Tongue (tissue), 2 donors: Measurements from ENCODE around the gene NCOA6. TPM values are rescaled to one million over a fixed set of nuclear protein-coding genes. Genes with fewer than 3 reads are reported as not detected.
"Not testable (repeated sequence)": the region's sequence is repeated elsewhere in the genome, so short reads cannot be mapped to it uniquely, and the experiment has no call there.

Experiments used
- DNase-seq: peaks from one replicate; pipeline ENCODE4 v3.0.0-alpha.2; 2015
- total RNA-seq: library from RNA; depleted of rRNA; stranded (reverse); fragments of >200 nt; gene quantifications from one replicate; pipeline ENCODE4 v1.2.3, GENCODE V29; 2014

The NCOA6 gene
- total RNA-seq, 1 donor from 2014 or later, result 11.7 TPM

DNA sequence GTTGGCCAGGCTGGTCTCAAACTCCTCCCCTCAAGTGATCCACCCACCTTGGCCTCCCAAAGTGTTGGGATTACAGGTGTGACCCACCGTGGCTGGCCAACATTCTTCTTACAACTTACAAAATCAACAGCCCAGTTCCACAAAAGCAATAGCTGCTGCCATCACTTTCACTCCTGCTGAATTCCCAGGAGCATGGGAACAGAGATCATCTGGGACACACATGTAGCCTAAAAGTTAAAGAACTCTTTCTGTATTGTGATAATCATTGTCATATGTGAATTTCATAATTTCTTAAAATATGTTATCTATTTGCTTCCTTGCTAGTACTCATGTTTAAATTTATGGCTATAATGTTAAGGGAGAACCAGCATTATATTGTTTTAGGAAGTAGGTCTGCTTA is 51.7 kb downstream of the NCOA6 start:
- no peak for DNase-seq

DNA sequence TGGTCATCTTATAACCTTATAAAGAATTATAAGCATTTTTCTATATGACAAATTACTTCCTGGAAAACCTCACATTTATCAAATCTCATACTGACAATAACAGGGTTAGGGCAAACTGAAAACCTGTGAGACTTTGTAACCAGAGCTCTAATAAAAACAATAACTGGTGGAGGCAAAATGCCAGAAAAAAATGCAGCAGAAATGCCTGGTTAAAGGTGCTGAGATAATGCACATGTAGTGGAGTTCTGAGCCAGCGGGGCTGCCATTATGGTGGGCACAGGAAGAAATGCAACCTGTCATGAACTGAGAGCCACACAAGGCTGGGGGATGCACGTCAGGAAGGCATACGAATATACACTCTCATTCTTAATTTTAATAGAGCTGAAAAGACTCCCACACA is 53.0 kb downstream of the NCOA6 start:
- DNase-seq, result no peak

GRCh38 chr20:34771680-34772081 is 53.8 kb downstream of the NCOA6 start:
- no peak for DNase-seq

- no peak for DNase-seq
These were observed 57.4 kb downstream of the NCOA6 start for GRCh38 chr20:34768096-34768495.

DNA sequence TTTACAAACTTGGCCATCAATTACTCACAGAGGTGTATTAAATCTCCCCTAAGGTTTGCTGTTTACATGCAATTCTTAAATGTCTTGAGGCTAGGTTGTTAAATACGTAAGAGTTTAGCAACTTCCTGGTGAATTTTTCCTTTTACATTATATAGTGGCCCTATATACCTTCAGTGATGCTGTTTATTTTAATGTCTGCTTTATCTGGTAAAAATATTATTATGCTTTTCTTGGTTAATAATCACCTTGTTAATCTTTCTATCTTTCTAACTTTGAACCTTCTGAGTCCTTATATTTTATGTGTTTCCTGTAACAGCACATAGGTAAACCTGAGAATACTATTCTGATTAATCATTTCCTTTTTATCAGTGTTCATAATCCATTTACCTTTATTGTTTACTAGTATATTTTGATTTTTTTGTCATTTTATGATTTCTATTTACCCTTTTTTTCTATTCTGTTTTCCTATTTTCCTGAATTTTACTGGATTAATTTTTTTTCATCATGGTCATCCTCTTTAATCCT is 63.4 kb downstream of the NCOA6 start:
- DNase-seq, result no peak

DNA sequence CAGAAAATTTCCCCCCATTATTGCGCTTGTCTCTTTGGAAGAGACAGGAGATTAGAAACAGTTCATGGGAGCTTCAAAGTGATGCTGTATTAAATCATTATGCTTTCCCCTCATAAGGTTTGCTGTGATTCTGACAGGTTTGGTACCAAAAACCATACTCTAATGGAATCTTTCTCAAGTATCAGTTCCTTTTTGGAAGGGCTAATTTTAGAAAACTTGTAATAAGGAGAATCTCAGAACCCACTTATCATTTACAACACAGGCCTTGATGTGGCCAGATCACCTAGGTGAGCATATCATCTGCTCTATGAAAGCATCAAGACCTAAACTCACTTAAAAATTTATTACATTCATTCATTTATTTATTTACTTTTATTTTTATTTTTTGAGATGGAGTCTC is 70.1 kb downstream of the NCOA6 start:
- DNase-seq, result no peak

GRCh38 chr20:34754611-34755010 is 70.8 kb downstream of the NCOA6 start:
- no peak for DNase-seq

- no peak for DNase-seq
These were observed 71.6 kb downstream of the NCOA6 start for GRCh38 chr20:34753706-34754461.

DNA sequence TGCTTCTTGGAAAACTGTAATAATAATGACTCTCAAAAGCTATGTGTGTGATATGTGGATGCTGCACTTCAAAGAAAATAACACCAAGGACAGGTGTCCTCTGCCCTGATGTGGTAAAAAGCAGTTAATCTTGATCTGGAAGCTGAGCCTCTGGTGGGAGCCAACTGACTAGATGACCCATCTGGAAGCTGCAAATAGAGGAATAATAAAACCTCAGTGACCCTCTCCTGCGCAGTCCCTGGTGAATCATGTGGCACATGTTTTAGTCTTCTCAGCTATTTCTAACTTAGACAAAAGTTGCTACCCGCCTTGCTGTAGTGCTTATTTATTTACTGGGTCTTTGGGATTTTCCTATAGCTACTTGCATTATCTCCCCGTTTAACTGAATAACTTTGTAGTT is 74.0 kb downstream of the NCOA6 start:
- DNase-seq, result no peak

GRCh38 chr20:34750484-34750883 is 75.0 kb downstream of the NCOA6 start:
- DNase-seq, result no peak

- no peak for DNase-seq
These were observed 76.7 kb downstream of the NCOA6 start for GRCh38 chr20:34748709-34749108.

DNA sequence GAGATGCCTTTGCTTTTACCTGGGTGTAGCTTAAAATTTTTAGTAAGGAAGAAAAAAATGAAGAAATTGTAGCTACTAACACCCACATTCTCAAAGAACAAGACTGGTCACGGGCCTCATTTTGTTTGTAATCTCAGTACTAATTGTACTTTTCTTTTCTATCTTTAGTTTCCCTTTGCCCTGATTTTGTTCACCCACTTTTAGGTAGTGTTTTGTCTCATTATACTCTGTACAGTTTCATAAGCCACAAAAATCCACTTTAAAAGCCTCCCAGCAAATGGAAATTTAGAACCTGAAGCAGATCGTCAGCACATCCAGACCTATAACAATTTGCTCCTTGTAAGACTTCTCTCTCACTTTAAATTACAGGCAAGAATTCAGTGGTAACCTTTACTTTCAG is 78.0 kb downstream of the NCOA6 start:
- no peak for DNase-seq

DNA sequence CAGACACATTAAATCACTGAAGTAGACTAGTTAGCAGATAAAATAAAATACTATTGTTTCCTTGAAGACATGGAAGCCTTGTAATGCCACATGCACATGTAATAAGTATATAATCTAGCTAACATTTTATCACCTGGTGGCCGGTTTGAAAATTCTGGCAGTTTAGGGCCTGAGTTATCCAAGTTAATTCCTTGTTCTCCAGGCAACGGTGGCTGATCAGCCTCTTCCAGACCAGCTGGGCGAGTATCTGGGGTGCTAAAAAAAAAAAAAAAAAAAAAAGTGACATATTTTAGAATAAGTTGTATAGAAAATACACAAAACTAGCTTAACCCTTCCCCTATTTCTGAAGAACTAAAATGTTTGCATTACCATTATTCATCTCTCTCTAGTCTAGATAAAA is 78.8 kb downstream of the NCOA6 start:
- no peak for DNase-seq

GRCh38 chr20:34744847-34745246 is 80.6 kb downstream of the NCOA6 start:
- no peak for DNase-seq

- no peak for DNase-seq
These were observed 81.1 kb downstream of the NCOA6 start for GRCh38 chr20:34744340-34744739.

- DNase-seq, result no peak
These were observed 82.4 kb downstream of the NCOA6 start for GRCh38 chr20:34743039-34743438.

- peak; percentile 14 for DNase-seq
These were observed 89.2 kb downstream of the NCOA6 start for GRCh38 chr20:34736106-34736735.

DNA sequence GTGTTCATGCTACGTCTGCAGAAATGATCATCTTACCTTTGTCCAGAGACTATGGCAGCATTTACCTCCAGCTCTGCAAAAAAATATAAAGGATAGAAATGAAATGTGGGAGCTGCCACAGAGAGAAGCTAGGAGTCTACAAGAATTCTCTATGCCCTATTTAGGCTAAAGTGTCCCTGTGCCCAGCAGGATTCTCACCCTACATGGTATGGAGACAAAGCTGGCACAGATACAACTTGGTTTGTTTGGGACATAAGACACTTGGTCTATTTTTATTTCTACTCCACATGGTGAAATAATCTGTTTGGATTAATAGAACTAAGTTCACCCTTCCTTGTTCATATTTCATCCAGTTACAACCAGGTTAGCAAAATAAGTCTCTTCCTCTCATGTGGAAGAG is 92.9 kb downstream of the NCOA6 start:
- no peak for DNase-seq

- DNase-seq, result no peak
These were observed 96.0 kb downstream of the NCOA6 start for GRCh38 chr20:34729416-34729815.

GRCh38 chr20:34724172-34724571 is 101.3 kb downstream of the NCOA6 start:
- DNase-seq, result no peak

DNA sequence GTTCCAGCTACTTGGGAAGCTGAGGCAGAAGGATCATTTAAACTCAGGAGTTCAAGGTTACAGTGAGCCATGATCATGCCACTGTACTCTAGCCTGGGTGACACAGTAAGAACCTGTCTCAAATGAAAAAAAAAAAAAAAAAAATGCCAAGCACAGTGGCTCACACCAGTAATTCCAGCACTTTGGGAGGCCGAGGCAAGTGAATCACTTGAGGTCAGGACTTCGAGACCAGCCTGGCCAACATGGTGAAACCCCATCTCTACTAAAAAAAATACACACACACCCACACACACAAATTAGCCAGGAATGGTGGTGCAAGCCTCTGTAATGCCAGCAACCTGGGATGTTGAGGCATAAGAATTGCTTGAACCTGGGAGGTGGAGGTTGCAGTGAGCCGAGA is 102.9 kb downstream of the NCOA6 start:
- not testable (repeated sequence) for DNase-seq

GRCh38 chr20:34720266-34720665 is 105.2 kb downstream of the NCOA6 start:
- DNase-seq, result no peak

GRCh38 chr20:34719242-34720017 is 106.0 kb downstream of the NCOA6 start:
- DNase-seq, result not testable (repeated sequence)
